Erythroblast (primary cell): ENCODE data around the gene CCDC93.

ENCODE experiments used
- GATA1 ChIP-seq: IDR thresholded peaks from 2 replicates; pipeline ENCODE4 v1.6.1; 2011; ENCODE audit warnings: low read depth, mild to moderate bottlenecking, control low read depth, low read length, moderate library complexity
- POLR2A ChIP-seq: IDR thresholded peaks from 2 replicates; pipeline ENCODE4 v1.6.1; 2011; ENCODE audit warnings: mild to moderate bottlenecking, low read length

DNA sequence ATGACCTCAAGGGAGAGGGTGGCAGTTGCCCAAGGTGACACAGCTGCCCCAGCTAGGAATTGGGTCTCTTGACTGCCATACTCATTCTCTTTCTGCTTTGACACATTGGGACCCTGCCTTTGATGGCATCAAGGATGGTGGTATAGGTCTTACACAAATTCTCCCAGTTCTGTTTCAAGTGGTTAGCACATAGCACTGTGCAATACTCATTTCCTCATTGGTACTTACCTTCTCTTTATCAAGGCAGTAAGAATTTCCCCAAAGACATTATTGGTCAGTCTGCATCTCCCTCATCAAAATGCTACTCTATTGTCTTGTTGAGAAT is 35.9 kb upstream of the CCDC93 start:
- TF ChIP-seq POLR2A = no peak
- TF ChIP-seq GATA1 = no peak
